GM23248 (cell line): Measurements from ENCODE around the gene C9orf57.

ENCODE experiments used
- EZH2 ChIP-seq: fragments of 200-600 bp; sonication (generic); IDR thresholded peaks from 2 replicates; pipeline ENCODE4 v1.6.1; 2018; ENCODE audit warnings: antibody characterized with exemption, mild to moderate bottlenecking; ENCODE audit not compliant: insufficient read depth, poor library complexity, severe bottlenecking
- EZH2phosphoT487 ChIP-seq: fragments of 200-600 bp; sonication (generic); IDR thresholded peaks from 2 replicates; pipeline ENCODE4 v1.6.1; 2018; ENCODE audit warnings: antibody characterized with exemption, moderate library complexity, mild to moderate bottlenecking, low read depth; ENCODE audit not compliant: insufficient read depth

- TF ChIP-seq EZH2phosphoT487 = no peak
- TF ChIP-seq EZH2 = no peak
Observed at GRCh38 chr9:72012646-72013045, 47.8 kb downstream of the C9orf57 start.
